CD4-positive, CD25-positive, alpha-beta regulatory T cell (primary cell): ENCODE results near the gene ABCA13. TPM values are rescaled to one million over a fixed set of nuclear protein-coding genes. Genes with fewer than 3 reads are reported as not detected.

Experiments used
- ATAC-seq, 2 donors: fragments of 150-1000 bp; cut with Tn5 transposase; one replicate each; pipeline ENCODE4 v1.10.0; 2021; ENCODE audit warnings: low read depth in 2 of 2, moderate number of reproducible peaks in 2 of 2, moderate library complexity in 1 of 2
- DNase-seq, 3 donors: peaks; one replicate each; pipeline versions ENCODE4 v3.0.0 to v3.0.0-alpha.2; 2012 to 2022; ENCODE audit warnings: mixed read lengths in 1 of 3
- H3K27ac ChIP-seq: one replicate; pipeline ENCODE4 v1.7.0; 2013; ENCODE audit warnings: mild to moderate bottlenecking, low read length; ENCODE audit not compliant: insufficient read depth, poor library complexity, severe bottlenecking
- H3K27me3 ChIP-seq: one replicate; pipeline ENCODE4 v1.7.0; 2013; ENCODE audit warnings: low read length; ENCODE audit not compliant: control insufficient read depth, insufficient read depth
- H3K36me3 ChIP-seq: one replicate; pipeline ENCODE4 v1.7.0; 2013; ENCODE audit warnings: mild to moderate bottlenecking, low read length, moderate library complexity; ENCODE audit not compliant: control insufficient read depth, insufficient read depth
- H3K4me1 ChIP-seq: 2 replicates; pipeline ENCODE4 v1.7.0; 2013; ENCODE audit warnings: mild to moderate bottlenecking, low read length; ENCODE audit not compliant: insufficient read depth, control insufficient read depth, poor library complexity, severe bottlenecking
- H3K4me3 ChIP-seq: one replicate; pipeline ENCODE4 v1.7.0; 2013; ENCODE audit warnings: low read depth, mild to moderate bottlenecking, low read length, moderate library complexity
- H3K9me3 ChIP-seq, 2 experiments: 1 replicate in 1 of 2; 2 replicates in 1 of 2; pipeline ENCODE4 v1.7.0; 2013; ENCODE audit warnings: low read length in 2 of 2, mild to moderate bottlenecking in 1 of 2, moderate library complexity in 1 of 2; ENCODE audit not compliant: control insufficient read depth in 2 of 2
- H3K27ac Mint-ChIP-seq, 3 donors: one replicate each; pipeline ENCODE4 v1.8.0; 2020 to 2022; ENCODE audit warnings: mild to moderate bottlenecking in 3 of 3, mixed read lengths in 3 of 3, moderate library complexity in 2 of 3
- H3K27me3 Mint-ChIP-seq: one replicate; pipeline ENCODE4 v1.8.0; 2022; ENCODE audit warnings: mild to moderate bottlenecking, mixed read lengths
- H3K36me3 Mint-ChIP-seq: one replicate; pipeline ENCODE4 v1.8.0; 2020; ENCODE audit warnings: mixed read lengths
- H3K4me1 Mint-ChIP-seq, 4 donors: one replicate each; pipeline ENCODE4 v1.8.0; 2020 to 2022; ENCODE audit warnings: mixed read lengths in 4 of 4, mild to moderate bottlenecking in 1 of 4
- H3K4me3 Mint-ChIP-seq, 4 donors: one replicate each; pipeline ENCODE4 v1.8.0; 2020 to 2022; ENCODE audit warnings: mild to moderate bottlenecking in 4 of 4, mixed read lengths in 4 of 4, moderate library complexity in 3 of 4
- H3K9me3 Mint-ChIP-seq, 7 donors: one replicate each; pipeline ENCODE4 v1.8.0; 2020 to 2022; ENCODE audit warnings: mixed read lengths in 7 of 7, mild to moderate bottlenecking in 3 of 7, moderate library complexity in 2 of 7
- polyA plus RNA-seq, 4 donors: library from polyadenylated mRNA; unstranded; fragments of 300-500 nt; fragmentation: Illumina TruSeq; gene quantifications; one replicate each; pipeline ENCODE4 v1.2.3, GENCODE V29; 2021
- total RNA-seq: library from RNA; stranded (reverse); gene quantifications from one replicate; pipeline ENCODE4 v1.2.3, GENCODE V29; 2022

ABCA13 gene
- total and polyA plus RNA-seq, 5 donors from 2014 or later: 1.1 TPM; not detected in 4

- no peaks in the 10 kb centered on the region for H3K4me1 ChIP-seq
- DNase-seq (no peak), ATAC-seq (no peak)
- Mint-ChIP-seq H3K27ac (no peak overlapping the region), H3K4me3 (peak overlapping the region in 1 of 4 donors; percentile 49), H3K9me3 (peaks cover 0 to 4% (median 0%) of the 10 kb centered on the region in 7 donors), H3K27me3 (no peaks in the 10 kb centered on the region), H3K36me3 (no peaks in the 10 kb centered on the region), H3K4me1 (no peaks in the 10 kb centered on the region)
- H3K27me3 ChIP-seq: no peaks in the 10 kb centered on the region
- H3K27ac ChIP-seq: no peak overlapping the region
- no peak overlapping the region for H3K4me3 ChIP-seq
- no peaks in the 10 kb centered on the region for H3K36me3 ChIP-seq
- no peaks in the 10 kb centered on the region for H3K9me3 ChIP-seq
Measured at GRCh38 chr7:48511080-48511479, 339.8 kb downstream of the ABCA13 start.

- H3K27ac Mint-ChIP-seq: no peak overlapping the region
- no peaks in the 10 kb centered on the region for H3K9me3 ChIP-seq
- no peak for ATAC-seq
- H3K4me3 Mint-ChIP-seq: no peak overlapping the region
- H3K4me3 ChIP-seq: no peak overlapping the region
- no peaks in the 10 kb centered on the region for H3K27me3 Mint-ChIP-seq
- H3K36me3 Mint-ChIP-seq: no peaks in the 10 kb centered on the region
- no peak for DNase-seq
- H3K4me1 Mint-ChIP-seq: no peaks in the 10 kb centered on the region
- no peaks in the 10 kb centered on the region for H3K36me3 ChIP-seq
- peaks cover 0 to 4% (median 0%) of the 10 kb centered on the region in 7 donors for H3K9me3 Mint-ChIP-seq
- no peaks in the 10 kb centered on the region for H3K4me1 ChIP-seq
- H3K27ac ChIP-seq: no peak overlapping the region
- no peaks in the 10 kb centered on the region for H3K27me3 ChIP-seq
Measured at GRCh38 chr7:48512892-48513291, 341.6 kb downstream of the ABCA13 start.

- no peak overlapping the region for H3K27ac ChIP-seq
- DNase-seq (no peak), ATAC-seq (no peak)
- no peak overlapping the region for H3K4me3 ChIP-seq
- H3K27me3 ChIP-seq: no peaks in the 10 kb centered on the region
- H3K4me1 ChIP-seq: no peaks in the 10 kb centered on the region
- no peaks in the 10 kb centered on the region for H3K27me3 Mint-ChIP-seq
- no peaks in the 10 kb centered on the region for H3K36me3 ChIP-seq
- H3K36me3 Mint-ChIP-seq: no peaks in the 10 kb centered on the region
- H3K27ac Mint-ChIP-seq: no peak overlapping the region
- no peak overlapping the region for H3K4me3 Mint-ChIP-seq
- H3K9me3 ChIP-seq: no peaks in the 10 kb centered on the region
- no peaks in the 10 kb centered on the region for H3K4me1 Mint-ChIP-seq
- H3K9me3 Mint-ChIP-seq: peaks cover 0 to 4% (median 0%) of the 10 kb centered on the region in 7 donors
Measured at GRCh38 chr7:48515171-48515570, 343.9 kb downstream of the ABCA13 start.

GRCh38 chr7:48518092-48518491 lies 346.8 kb downstream of the ABCA13 start:
- no peaks in the 10 kb centered on the region for H3K36me3 Mint-ChIP-seq
- Histone ChIP-seq H3K27ac (no peak overlapping the region), H3K4me1 (no peaks in the 10 kb centered on the region), H3K36me3 (no peaks in the 10 kb centered on the region), H3K27me3 (no peaks in the 10 kb centered on the region), H3K4me3 (no peak overlapping the region), H3K9me3 (no peaks in the 10 kb centered on the region)
- H3K4me3 Mint-ChIP-seq: no peak overlapping the region
- H3K27me3 Mint-ChIP-seq: no peaks in the 10 kb centered on the region
- no peaks in the 10 kb centered on the region for H3K4me1 Mint-ChIP-seq
- no peak overlapping the region for H3K27ac Mint-ChIP-seq
- no peak for ATAC-seq
- no peak for DNase-seq
- H3K9me3 Mint-ChIP-seq: peaks cover 0 to 4% (median 0%) of the 10 kb centered on the region in 7 donors

DNA sequence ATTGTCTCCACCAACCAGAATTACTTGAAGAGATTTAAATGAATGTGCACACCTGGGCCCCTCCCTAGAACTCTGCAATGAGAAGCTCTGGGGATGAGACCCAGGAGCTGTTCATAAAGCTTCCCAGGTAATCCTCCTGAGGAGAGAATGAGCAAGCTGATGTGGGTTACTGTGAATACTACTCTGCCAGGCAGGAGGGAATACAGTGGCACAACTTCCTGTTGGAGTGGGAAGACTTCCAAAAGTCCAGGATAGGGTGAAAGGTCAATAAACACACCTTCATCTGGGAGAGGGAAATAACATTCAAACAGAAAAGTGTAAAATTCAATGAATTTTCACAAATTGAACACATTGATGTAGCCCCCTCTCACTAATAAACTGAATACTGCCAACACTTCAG lies 351.4 kb downstream of the ABCA13 start:
- no peaks in the 10 kb centered on the region for H3K27me3 Mint-ChIP-seq
- Histone ChIP-seq H3K4me3 (no peak overlapping the region), H3K4me1 (no peaks in the 10 kb centered on the region), H3K9me3 (no peaks in the 10 kb centered on the region), H3K36me3 (no peaks in the 10 kb centered on the region), H3K27ac (no peak overlapping the region), H3K27me3 (no peaks in the 10 kb centered on the region)
- H3K27ac Mint-ChIP-seq: no peak overlapping the region
- ATAC-seq (no peak), DNase-seq (no peak)
- no peaks in the 10 kb centered on the region for H3K36me3 Mint-ChIP-seq
- H3K9me3 Mint-ChIP-seq: peaks cover 0 to 3% (median 0%) of the 10 kb centered on the region in 7 donors
- H3K4me3 Mint-ChIP-seq: no peak overlapping the region
- no peaks in the 10 kb centered on the region for H3K4me1 Mint-ChIP-seq

GRCh38 chr7:48525736-48526732 lies 354.8 kb downstream of the ABCA13 start:
- Histone ChIP-seq H3K9me3 (no peaks in the 10 kb centered on the region), H3K4me1 (no peaks in the 10 kb centered on the region), H3K4me3 (no peak overlapping the region), H3K27me3 (no peaks in the 10 kb centered on the region), H3K36me3 (no peaks in the 10 kb centered on the region), H3K27ac (no peak overlapping the region)
- Mint-ChIP-seq H3K36me3 (no peaks in the 10 kb centered on the region), H3K4me3 (no peak overlapping the region), H3K9me3 (peaks cover 0 to 6% (median 0%) of the 10 kb centered on the region in 7 donors), H3K27ac (no peak overlapping the region), H3K4me1 (no peaks in the 10 kb centered on the region), H3K27me3 (no peaks in the 10 kb centered on the region)
- DNase-seq (no peak), ATAC-seq (no peak)

GRCh38 chr7:48528646-48529045 lies 357.4 kb downstream of the ABCA13 start:
- no peaks in the 10 kb centered on the region for H3K36me3 ChIP-seq
- no peaks in the 10 kb centered on the region for H3K27me3 ChIP-seq
- no peak overlapping the region for H3K4me3 ChIP-seq
- no peak overlapping the region for H3K27ac ChIP-seq
- H3K9me3 ChIP-seq: no peaks in the 10 kb centered on the region
- ATAC-seq (no peak), DNase-seq (no peak)
- no peaks in the 10 kb centered on the region for H3K27me3 Mint-ChIP-seq
- H3K9me3 Mint-ChIP-seq: peaks cover 0 to 6% (median 3%) of the 10 kb centered on the region in 7 donors
- peak overlapping the region in 1 of 3 donors; percentile 60 for H3K27ac Mint-ChIP-seq
- no peaks in the 10 kb centered on the region for H3K36me3 Mint-ChIP-seq
- no peak overlapping the region for H3K4me3 Mint-ChIP-seq
- no peaks in the 10 kb centered on the region for H3K4me1 Mint-ChIP-seq
- H3K4me1 ChIP-seq: no peaks in the 10 kb centered on the region

- H3K27ac Mint-ChIP-seq: no peak overlapping the region
Measured at GRCh38 chr7:48537561-48537960, 366.3 kb downstream of the ABCA13 start.

More at GRCh38 chr7:48537561-48537960, 366.3 kb downstream of the ABCA13 start:
- Mint-ChIP-seq H3K4me3 (no peak overlapping the region), H3K27me3 (no peaks in the 10 kb centered on the region), H3K36me3 (no peaks in the 10 kb centered on the region), H3K9me3 (peaks cover 1 to 25% (median 12%) of the 10 kb centered on the region in 7 donors), H3K4me1 (no peaks in the 10 kb centered on the region)
- DNase-seq: no peak
- Histone ChIP-seq H3K9me3 (no peaks in the 10 kb centered on the region), H3K36me3 (no peaks in the 10 kb centered on the region), H3K4me1 (no peaks in the 10 kb centered on the region), H3K27ac (no peak overlapping the region), H3K27me3 (no peaks in the 10 kb centered on the region), H3K4me3 (no peak overlapping the region)
- no peak for ATAC-seq
